ENCODE data around the gene PCNX3.
A peak's percentile ranks its signal among the peaks of the same experiment; 100 is the strongest.

Gene PCNX3

DNA sequence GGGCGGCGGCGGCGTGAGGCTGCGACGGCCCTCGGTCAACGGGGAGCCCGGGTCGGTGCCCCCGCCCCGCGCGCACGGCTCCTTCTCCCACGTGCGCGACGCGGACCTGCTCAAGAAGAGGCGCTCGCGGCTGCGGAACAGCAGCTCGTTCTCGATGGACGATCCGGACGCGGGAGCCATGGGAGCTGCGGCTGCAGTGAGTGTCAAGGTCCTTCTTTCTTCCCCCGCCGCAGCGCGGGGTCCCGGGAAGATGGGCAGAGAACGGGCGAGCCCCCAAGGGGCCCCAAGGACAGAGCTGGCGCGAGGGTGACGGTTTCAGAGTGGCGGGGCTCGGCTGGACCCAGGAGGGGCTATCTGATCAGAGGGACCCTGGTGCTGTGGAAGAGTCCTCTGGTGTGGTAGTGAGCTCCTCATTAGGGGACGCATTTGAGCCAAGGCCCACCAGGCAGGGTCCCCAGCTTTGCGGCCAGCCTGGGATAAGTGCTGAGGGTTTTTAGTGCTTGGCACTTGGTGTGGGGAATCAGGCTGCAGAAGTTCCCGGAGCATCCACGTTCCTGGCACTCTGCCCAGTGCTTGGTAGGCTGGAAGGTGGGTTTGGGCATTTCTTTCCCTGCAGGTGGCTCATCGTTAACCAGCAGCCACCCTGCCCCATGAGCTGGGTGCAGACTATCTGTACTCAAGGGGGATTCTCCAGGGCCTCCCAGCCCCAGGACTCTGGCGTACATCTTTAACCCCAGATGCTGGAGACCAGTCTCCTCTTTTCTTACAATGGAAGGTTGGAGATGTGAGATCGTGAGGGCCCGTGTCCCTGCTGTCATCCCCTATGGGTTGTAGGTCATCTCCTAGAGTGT is 30.0 kb upstream of the PCNX3 start:
- Mint-ChIP-seq H3K27ac (ENCODE audit: low read depth) (no peak overlapping the region), H3K4me1 (peaks cover 54% of the 10 kb centered on the region), H3K4me3 (peak overlapping the region; percentile 11), H3K27me3 (no peaks in the 10 kb centered on the region), H3K36me3 (ENCODE audit: insufficient read depth) (peaks cover 24% of the 10 kb centered on the region), H3K9me3 (no peaks in the 10 kb centered on the region)
- ATAC-seq (replicated peaks; ENCODE audit: extremely low read depth, poor library complexity, severe bottlenecking) (no peak), DNase-seq (ENCODE audit: low spot score in 2 of 2) (no peak)

DNA sequence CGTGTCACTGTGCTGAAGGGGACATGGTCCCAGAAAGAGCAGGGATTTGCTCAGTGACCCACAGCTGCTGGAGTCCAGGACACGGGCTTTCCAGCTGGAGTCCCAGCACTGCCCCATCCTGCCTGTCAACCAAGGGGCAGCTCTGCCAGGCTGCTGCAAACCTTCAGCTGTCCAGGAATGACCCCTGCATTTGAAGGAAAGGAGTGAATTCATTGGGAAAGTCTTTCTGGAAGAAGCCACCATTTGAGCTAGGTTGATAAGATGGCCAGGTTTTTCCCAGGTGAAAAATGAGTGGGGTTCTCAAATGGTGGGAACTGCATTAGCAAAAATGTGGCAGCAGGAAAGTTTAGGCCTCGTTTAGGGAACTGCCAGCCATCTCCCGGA is 29.3 kb upstream of the PCNX3 start:
- Mint-ChIP-seq H3K4me1 (peaks cover 54% of the 10 kb centered on the region), H3K27me3 (no peaks in the 10 kb centered on the region), H3K27ac (ENCODE audit: low read depth) (no peak overlapping the region), H3K9me3 (no peaks in the 10 kb centered on the region), H3K4me3 (peak overlapping the region; percentile 11), H3K36me3 (ENCODE audit: insufficient read depth) (peaks cover 20% of the 10 kb centered on the region)
- DNase-seq (ENCODE audit: low spot score in 2 of 2) = no peak
- ATAC-seq (replicated peaks; ENCODE audit: extremely low read depth, poor library complexity, severe bottlenecking) = no peak

DNA sequence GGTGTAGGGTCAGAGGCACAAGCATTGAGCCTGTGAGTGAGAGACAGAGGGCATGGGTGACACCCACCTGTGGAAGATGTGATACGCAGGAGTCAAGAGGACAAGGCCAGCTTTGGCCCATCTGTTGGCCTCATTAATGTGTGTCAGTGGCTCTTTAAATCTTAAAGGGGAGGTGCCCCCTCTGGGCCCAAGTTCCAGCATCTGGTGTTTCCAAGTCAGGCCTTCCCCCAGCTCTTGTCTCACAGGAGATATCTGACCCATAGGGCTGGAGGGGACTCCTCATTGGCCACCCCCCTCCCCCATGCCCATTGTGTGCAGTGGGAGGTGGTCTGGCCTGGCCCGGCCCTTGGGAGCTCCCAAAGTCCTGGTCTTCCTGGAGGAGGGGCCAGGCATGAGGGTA is 28.9 kb upstream of the PCNX3 start:
- Mint-ChIP-seq H3K36me3 (ENCODE audit: insufficient read depth) (peaks cover 21% of the 10 kb centered on the region), H3K9me3 (no peaks in the 10 kb centered on the region), H3K4me3 (peak overlapping the region; percentile 11), H3K27ac (ENCODE audit: low read depth) (no peak overlapping the region), H3K4me1 (peaks cover 51% of the 10 kb centered on the region), H3K27me3 (no peaks in the 10 kb centered on the region)
- DNase-seq (ENCODE audit: low spot score in 2 of 2) (no peak), ATAC-seq (replicated peaks; ENCODE audit: extremely low read depth, poor library complexity, severe bottlenecking) (no peak)

DNA sequence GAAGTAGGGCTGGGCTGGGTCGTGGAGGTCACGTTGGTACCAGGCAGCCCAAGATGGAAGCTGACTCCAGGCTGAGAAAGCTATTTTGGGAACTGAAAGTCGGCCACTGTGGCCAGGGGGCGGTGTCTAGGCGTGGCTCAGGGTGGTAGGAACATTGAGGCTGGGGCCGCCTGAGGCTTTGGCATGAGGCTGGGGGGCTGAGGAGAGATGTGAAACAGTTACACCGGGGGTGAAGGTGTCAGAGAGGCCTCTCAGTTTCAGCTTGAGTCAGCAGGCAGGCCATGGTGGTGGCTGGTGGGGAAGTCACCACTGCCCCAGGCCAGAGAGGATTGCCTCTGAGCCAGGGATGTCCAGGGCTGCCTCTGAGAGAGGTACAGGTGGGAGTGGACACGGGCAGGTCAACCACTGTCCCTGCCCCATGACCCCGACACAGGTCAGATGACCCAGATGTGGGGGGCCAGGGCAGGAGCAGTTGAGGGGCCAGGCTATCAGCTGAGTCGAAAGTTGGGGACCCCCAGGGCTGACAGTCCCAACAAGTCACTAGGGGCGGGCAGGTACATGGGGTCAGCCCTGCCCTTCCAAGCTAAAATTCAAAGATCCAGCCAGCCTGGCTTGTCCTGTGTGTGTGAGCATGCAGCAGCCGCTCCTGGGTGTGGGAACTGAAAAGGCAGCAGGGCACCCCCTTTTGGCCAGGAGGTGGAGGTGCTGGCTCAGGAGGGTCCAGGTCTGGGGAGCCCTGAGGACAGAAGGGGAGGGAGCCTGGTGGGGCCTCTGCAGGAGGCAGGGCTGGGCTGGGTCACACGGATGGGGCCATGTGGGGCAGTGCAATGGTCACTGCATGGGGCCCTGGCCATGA is 27.1 kb upstream of the PCNX3 start:
- Mint-ChIP-seq H3K4me3 (peak overlapping the region; percentile 60), H3K4me1 (peaks cover 34% of the 10 kb centered on the region), H3K27ac (ENCODE audit: low read depth) (peak overlapping the region; percentile 87), H3K36me3 (ENCODE audit: insufficient read depth) (peaks cover 20% of the 10 kb centered on the region), H3K9me3 (no peaks in the 10 kb centered on the region), H3K27me3 (no peaks in the 10 kb centered on the region)
- ATAC-seq (replicated peaks; ENCODE audit: extremely low read depth, poor library complexity, severe bottlenecking) = peak; percentile 90
- DNase-seq (ENCODE audit: low spot score in 2 of 2) = peak; percentile 62 to 71

DNA sequence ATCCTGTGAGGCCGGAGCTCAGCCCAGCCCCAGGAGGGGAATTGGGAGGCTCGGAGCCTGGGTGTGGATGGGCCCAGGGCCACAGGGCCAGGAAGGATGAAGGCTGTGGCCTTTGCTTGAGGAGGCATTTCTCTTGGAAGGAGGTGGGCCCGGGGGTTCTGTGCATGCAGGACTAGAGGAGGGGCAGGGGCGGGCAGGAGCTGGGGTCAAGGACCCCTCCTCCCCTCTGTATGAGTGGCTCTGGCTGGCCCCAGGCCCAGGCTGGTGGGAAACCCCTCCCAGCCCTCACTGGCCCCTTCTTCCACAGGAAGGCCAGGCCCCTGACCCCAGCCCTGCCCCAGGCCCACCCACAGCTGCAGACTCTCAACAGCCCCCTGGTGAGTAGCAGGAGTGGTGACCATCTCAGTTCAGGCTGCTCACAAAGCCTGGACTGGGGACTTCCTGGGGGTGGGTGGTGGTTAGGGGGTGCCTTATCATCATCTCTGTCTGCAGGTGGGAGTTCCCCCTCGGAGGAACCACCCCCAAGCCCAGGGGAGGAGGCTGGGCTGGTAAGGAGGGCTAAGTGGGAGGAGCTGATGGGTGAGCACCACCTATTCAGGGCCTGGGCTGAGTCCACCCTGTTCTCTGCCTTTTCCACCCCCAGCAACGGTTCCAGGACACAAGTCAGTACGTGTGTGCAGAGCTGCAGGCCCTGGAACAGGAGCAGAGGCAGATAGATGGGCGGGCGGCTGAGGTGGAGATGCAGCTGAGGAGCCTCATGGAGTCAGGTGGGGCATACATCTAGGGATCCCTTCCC is 25.9 kb upstream of the PCNX3 start:
- peaks cover 18% of the 10 kb centered on the region for H3K36me3 Mint-ChIP-seq (ENCODE audit: insufficient read depth)
- no peak overlapping the region for H3K4me3 Mint-ChIP-seq
- H3K4me1 Mint-ChIP-seq = peaks cover 28% of the 10 kb centered on the region
- peak overlapping the region; percentile 87 for H3K27ac Mint-ChIP-seq (ENCODE audit: low read depth)
- no peaks in the 10 kb centered on the region for H3K9me3 Mint-ChIP-seq
- no peaks in the 10 kb centered on the region for H3K27me3 Mint-ChIP-seq
- ATAC-seq (replicated peaks; ENCODE audit: extremely low read depth, poor library complexity, severe bottlenecking) (peak; percentile 21), DNase-seq (ENCODE audit: low spot score in 2 of 2) (no peak)

DNA sequence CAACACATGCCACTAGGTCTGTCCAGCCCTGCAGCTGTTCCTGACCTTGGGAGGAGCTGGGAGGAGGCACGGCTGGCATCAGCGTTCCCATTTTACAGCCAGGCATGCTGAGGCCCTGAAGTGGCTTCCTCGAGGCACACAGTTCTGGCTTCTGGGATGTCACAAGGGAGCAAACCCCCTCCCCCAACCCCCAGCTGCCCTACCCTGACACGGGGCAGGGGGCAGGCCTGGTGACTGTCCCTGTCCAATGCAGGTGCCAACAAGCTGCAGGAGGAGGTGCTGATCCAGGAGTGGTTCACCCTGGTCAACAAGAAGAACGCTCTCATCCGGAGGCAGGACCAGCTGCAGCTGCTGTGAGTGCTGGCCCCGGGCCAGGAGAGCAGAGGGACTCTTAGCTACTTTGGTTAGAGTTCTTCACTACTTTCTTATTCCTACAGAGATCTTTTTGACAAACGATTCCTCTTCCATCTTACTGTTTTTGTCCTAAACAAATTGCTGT is 25.3 kb upstream of the PCNX3 start:
- H3K36me3 Mint-ChIP-seq (ENCODE audit: insufficient read depth) = peaks cover 21% of the 10 kb centered on the region

DNA sequence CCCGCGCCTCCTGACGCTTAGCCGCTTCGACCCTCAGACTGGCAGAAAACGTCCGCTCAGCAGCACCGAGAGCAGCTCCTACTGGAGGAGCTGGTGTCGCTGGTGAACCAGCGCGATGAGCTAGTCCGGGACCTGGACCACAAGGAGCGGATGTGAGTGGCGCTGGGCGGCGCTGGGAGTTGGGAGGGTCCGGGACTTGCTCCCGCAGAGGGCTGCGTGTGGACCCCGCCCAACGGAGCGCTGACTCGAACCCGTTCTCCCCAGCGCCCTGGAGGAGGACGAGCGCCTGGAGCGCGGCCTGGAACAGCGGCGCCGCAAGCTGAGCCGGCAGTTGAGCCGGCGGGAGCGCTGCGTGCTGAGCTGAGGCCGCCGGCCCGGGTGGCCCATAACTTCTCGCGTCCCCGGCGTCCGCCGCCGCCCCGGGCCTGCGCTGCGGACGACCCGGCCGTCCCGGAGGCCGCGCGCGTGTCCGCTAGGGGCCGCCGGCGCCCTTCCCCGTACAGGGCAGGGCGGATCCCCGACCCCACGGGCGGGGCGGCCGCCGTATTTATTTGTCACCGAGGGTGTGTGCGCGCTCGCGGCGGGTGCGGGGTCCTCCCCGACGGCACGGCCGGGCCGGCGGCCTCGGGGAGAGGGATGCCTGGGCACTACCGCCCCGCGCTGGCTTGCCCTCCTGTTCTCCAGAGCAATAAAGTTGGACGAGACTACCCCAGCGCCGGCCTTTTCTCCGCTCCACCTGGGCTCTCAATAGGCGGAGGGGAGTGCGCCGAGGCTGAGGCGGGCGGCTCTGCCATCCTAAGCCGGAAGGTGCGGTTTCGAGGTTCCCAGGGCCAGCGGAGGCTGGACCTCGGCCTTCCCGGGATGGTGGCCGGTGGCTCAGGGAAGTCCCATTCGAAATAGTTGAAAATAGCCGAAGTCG is 23.4 kb upstream of the PCNX3 start:
- Mint-ChIP-seq H3K36me3 (ENCODE audit: insufficient read depth) (peaks cover 23% of the 10 kb centered on the region), H3K4me3 (no peak overlapping the region), H3K9me3 (no peaks in the 10 kb centered on the region), H3K4me1 (peaks cover 31% of the 10 kb centered on the region), H3K27me3 (no peaks in the 10 kb centered on the region), H3K27ac (ENCODE audit: low read depth) (no peak overlapping the region)
- ATAC-seq (replicated peaks; ENCODE audit: extremely low read depth, poor library complexity, severe bottlenecking) (no peak), DNase-seq (ENCODE audit: low spot score in 2 of 2) (no peak)

More for the DNA sequence above, 25.3 kb upstream of the PCNX3 start:
- Mint-ChIP-seq H3K27ac (ENCODE audit: low read depth) (peak overlapping the region; percentile 72), H3K27me3 (no peaks in the 10 kb centered on the region), H3K4me3 (no peak overlapping the region), H3K9me3 (no peaks in the 10 kb centered on the region), H3K4me1 (peaks cover 33% of the 10 kb centered on the region)
- no peak for ATAC-seq (replicated peaks; ENCODE audit: extremely low read depth, poor library complexity, severe bottlenecking)
- no peak for DNase-seq (ENCODE audit: low spot score in 2 of 2)

DNA sequence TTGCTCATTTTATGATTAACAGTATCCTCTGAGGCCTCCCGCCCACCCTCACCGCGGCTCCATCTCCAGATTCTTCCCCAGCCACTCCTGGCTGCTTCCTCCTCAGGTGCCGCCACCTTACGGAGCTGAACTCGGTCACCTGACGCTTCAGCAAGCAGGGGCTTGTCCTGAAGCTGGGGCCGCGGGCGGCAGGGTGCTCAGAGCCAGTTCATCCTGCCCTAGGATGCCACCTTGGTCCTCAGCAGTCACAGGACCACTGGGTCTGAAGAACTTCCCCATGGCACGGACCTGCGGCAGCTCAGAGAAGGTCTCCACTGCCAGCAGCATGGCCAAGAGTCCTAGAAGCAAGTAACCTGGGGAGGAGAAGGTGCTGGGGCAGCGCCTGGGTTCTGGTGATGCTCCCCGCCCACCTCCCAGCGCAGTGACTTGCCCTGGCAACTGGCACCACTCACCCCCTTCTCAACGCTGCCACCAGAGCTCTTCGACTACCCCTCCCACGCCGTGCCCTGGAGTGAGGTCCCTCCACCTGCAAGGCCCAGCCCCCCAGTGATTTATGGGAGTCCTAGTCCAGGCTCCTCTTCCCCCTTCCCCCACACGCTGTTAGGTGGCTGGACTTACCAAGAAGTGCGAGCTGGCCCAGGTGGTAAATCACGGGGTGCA is 22.6 kb upstream of the PCNX3 start:
- Mint-ChIP-seq H3K27me3 (no peaks in the 10 kb centered on the region), H3K9me3 (no peaks in the 10 kb centered on the region), H3K36me3 (ENCODE audit: insufficient read depth) (peaks cover 26% of the 10 kb centered on the region), H3K27ac (ENCODE audit: low read depth) (no peak overlapping the region), H3K4me3 (no peak overlapping the region), H3K4me1 (peaks cover 23% of the 10 kb centered on the region)
- DNase-seq (ENCODE audit: low spot score in 2 of 2) (no peak), ATAC-seq (replicated peaks; ENCODE audit: extremely low read depth, poor library complexity, severe bottlenecking) (no peak)

DNA sequence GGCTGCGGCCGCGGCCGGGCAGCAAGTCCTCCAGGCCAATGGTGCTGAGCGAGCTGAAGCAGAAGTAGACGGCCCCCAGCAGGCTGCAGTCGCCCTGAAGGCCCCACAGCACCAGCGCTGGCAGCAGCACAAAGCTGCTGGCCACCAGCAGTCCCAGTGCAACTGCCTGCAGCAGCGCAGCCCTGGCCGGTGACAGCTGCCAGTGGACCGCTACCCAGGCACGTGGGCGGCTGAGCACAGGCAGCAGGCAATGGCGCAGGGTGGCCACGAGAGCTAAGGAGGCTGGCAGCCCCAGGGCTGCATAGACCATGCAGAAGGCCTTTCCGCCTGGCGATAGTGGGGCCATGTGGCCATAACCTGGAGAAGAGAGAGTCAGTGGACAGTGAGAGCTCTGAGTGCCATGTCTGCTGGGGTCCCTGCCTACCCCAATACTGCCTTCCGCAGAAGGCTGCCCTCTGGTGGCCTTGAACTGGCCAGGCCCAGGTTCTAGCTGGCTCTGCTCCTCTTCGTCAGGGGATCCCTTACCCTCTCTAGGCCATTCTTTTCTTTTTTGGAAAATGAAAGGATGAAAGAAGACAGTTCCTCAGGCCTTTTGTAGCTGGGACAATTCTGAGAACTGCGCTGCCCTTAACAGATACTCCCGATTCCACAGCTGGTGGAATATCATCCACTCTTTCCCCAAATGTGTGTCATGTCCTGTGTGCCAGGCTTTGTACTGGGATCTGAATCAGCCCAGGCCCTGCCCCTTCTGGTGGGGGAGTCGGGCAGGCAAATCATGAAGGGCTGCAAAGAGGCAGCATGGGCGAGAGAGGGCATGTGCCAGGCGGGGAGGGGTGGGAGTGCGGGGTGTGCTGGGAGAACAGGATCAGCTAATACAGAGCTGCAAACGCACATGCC is 21.8 kb upstream of the PCNX3 start:
- peaks cover 23% of the 10 kb centered on the region for H3K36me3 Mint-ChIP-seq (ENCODE audit: insufficient read depth)
- no peaks in the 10 kb centered on the region for H3K27me3 Mint-ChIP-seq
- no peak overlapping the region for H3K4me3 Mint-ChIP-seq
- H3K4me1 Mint-ChIP-seq = peaks cover 15% of the 10 kb centered on the region
- H3K27ac Mint-ChIP-seq (ENCODE audit: low read depth) = no peak overlapping the region
- ATAC-seq (replicated peaks; ENCODE audit: extremely low read depth, poor library complexity, severe bottlenecking) (no peak), DNase-seq (ENCODE audit: low spot score in 2 of 2) (no peak)
- no peaks in the 10 kb centered on the region for H3K9me3 Mint-ChIP-seq

DNA sequence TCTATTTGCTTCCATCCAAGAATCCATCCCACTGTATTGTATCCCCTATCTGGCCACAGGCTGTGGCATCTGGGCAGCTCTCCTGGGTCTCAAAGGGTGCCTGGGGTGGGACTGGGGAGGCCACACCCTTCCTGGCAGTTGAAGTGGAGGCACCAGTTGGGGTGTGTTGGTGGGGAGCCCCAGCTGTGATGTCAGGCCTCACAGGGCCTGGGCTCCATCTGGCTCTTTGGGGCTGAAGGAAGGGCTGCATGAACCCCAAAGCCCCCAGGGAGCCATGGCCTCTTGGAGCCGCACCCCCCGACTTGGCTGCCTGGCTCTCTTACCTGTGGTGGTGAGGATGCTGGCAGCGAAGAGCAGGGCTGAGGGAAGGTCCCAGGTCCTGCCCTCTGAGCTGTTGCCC is 20.4 kb upstream of the PCNX3 start:
- DNase-seq (ENCODE audit: low spot score in 2 of 2) = no peak
- ATAC-seq (replicated peaks; ENCODE audit: extremely low read depth, poor library complexity, severe bottlenecking) = no peak
- H3K4me1 Mint-ChIP-seq = peaks cover 12% of the 10 kb centered on the region
- H3K36me3 Mint-ChIP-seq (ENCODE audit: insufficient read depth) = peaks cover 20% of the 10 kb centered on the region
- no peaks in the 10 kb centered on the region for H3K27me3 Mint-ChIP-seq
- H3K9me3 Mint-ChIP-seq = no peaks in the 10 kb centered on the region
- H3K4me3 Mint-ChIP-seq = no peak overlapping the region
- H3K27ac Mint-ChIP-seq (ENCODE audit: low read depth) = peak overlapping the region; percentile 44

All from central memory CD8-positive, alpha-beta T cell (primary cell).